ENCODE measurements around the gene AKAP14.
A peak's percentile ranks its signal among the peaks of the same experiment; 100 is the strongest.
"Not testable (repeated sequence)": the region's sequence is repeated elsewhere in the genome, so short reads cannot be mapped to it uniquely, and the experiment has no call there.

Gene AKAP14

DNA sequence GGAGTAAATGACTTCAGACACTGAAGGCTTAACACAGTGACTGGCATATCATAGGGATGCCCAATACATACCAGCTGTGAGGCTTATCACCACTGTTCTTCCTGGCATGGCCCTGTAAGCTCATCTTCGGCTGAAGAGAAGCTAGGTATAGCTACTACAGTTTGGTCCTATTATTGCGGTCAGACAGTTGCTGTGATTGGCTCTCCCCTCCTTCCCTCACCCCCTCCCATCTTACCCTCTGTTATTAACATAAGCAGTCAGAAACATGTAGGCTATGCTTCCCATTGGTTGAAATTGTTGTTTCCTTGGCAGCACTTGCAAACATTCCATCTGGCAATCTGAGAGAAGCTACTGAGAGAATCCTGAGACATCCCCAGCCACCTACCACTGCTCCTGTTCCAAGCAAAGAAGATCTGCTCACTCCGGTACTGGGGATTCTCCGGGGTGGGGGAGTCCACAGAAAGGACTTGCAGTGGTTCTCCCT is at the start of gene AKAP14:
TSS of gene AKAP14 (plus strand) at position 51 of the 484 bp plus-strand sequence. CDS start 7,331 bp downstream, outside the sequence.
- no peak for DNase-seq

- DNase-seq: peak; percentile 99
These were observed 43.0 kb upstream of the AKAP14 start, which contains the start of gene UPF3B for GRCh38 chrX:119852382-119853353. Gene UPF3B (minus strand): TSS chrX:119852963. CDS start chrX:119852928, 35 bp downstream.

DNA sequence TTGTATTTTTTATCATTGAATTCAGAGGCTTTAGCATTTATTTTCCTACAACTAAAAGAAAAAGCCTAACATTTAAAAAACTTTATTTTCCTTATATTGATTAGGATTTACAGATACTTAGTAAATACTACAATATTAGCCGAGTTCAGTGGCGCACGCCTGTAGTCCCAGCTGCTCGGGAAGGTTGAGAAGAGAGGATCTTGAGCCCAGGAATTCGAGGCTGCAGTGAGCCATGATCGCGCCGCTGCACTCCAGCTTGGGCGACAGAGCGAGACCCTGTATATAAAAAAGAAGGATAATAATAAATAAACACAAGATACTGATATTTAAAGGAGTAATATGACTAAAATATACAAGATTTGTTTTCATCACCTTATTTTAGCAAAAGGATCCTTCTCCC is 42.2 kb upstream of the AKAP14 start:
- DNase-seq: no peak

DNA sequence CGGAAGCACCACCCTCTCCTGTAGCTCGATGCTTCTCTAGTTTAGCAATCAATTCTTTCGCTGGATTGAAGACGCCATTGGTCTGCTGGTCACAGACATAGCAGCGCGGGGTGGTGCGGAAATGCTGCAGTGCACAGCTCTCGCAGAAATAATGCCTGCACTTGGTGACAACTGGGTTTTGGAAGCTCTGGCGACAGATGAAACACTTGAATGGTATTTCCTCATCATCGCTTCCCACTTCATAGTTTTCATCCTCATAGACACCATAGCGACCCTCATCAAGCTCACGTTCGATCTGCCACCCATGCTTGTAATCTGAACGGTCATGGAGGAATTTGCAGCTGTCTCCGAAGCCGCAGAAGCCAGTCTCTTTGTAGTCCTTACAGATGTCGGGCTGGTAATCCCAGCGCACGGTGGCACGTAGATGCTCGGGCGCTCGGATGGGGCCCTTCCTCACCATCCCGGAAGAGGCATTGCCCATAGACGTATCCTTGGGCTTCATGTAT is 25.0 kb upstream of the AKAP14 start:
- DNase-seq: peak; percentile 22

- DNase-seq: no peak
These were observed 24.5 kb upstream of the AKAP14 start for GRCh38 chrX:119871245-119871598.

GRCh38 chrX:119871599-119872395 is 23.9 kb upstream of the AKAP14 start, which contains the start of the genes NDUFA1 and RNF113A:
Gene NDUFA1 (plus strand): TSS chrX:119871832. CDS start chrX:119871912, 80 bp downstream.
Gene RNF113A (minus strand): TSS chrX:119871733. CDS start chrX:119871613, 120 bp downstream.
- DNase-seq: peak; percentile 91

- DNase-seq: no peak
These were observed 17.0 kb upstream of the AKAP14 start for GRCh38 chrX:119878740-119879139.

DNA sequence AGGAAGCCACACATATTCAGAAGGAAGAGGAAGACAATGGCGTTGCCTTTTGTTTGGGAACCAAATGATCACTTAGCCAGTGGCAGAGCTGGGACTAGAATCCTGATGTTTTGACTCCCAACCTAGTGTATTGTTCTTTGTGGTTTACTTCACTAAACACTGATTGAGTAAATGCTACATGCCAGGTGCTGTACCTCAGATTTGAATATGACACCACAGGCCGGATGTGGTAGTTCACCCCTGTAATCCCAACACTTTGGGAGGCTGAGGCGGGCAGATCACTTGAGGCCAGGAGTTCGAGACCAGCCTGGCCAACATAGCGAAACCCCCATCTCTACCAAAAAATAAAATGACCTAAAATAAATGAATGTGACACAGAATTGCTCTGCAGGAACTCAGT is 15.6 kb upstream of the AKAP14 start:
- DNase-seq: no peak

DNA sequence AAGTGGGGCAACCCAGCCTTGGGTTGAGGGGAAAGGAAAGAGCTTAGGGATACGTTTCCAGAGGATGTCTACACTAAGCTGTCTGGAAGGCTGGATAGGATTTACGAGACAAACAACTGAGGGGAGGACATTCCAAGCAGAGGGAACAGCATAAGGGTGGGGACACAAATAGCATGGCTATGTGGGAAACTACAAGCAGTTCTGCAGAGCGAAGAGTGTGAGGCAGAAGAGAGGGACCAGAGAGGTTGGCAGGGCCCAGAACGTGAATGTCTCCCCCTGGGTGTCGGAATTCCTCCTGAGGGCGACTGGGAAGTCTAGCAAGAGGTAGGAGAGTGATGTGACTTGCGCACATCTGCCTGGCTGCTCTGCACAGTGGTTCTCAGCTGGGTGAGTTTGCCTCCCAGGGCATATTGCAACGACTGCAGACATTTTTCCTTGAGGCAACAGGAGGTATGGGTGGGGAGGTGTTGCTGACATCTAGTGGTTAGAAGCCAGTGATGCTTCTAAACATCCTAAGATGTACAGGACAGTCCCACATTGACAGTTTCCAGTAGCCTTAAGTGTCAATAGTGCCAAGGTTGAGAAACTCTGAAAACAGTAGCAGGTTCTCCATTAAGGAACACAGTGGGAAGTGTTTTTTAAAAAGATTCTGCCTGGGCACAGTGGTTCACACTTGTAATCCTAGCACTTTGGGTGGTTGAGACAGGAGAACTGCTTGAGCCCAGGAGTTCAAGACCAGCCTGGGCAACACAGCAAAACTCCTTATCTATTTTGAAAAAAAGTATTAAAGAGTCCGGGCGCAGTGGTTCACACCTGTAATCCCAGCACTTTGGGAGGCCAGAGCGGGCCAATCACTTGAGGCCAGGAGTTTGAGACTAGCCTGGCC is 14.9 kb upstream of the AKAP14 start:
- peak; percentile 42 for DNase-seq

DNA sequence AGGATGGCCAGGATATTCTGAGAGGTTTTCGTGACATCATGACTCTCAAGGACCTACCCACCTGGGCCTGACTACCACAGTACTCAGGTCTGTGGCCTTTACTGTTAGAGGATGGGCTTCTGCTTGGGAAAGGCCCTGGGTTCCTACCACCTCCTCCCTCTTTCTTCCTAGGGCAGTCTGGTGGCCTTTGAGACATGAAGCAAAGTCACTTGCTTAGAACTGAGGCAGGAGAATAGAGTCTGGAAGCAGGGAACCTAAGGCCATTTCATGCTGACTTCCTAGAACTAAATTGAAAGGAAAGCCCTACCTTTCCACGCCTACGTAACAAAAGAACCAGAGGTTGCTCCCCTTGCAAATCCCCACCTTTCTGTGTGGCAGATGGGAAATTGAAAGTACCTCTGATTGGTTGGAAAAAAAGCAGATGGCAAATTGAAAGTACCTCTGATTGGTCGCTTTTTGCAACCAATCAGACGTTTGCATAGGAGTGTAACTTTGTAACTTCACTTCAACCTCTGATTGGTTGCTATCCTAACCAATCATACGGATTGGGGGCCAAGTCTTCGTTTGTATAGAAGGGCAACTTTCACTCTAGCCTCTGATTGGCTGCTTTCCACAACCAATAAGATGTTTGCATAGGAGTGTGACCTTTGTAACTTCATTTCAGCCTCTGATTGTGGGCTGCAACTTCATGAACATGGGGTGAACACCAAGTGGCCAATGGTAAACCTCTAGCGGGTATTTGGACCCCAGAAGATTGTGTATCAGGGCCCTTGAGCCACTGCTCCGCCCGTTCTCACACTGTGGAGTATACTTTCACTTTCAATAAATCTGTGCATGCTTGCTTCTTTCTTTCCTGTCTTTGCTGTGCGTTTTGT is 9.9 kb upstream of the AKAP14 start:
- no peak for DNase-seq

- peak; percentile 11 for DNase-seq
These were observed 7.8 kb upstream of the AKAP14 start for GRCh38 chrX:119887721-119888425.

- DNase-seq: not testable (repeated sequence)
These were observed 5.1 kb upstream of the AKAP14 start for GRCh38 chrX:119890626-119891025.

DNA sequence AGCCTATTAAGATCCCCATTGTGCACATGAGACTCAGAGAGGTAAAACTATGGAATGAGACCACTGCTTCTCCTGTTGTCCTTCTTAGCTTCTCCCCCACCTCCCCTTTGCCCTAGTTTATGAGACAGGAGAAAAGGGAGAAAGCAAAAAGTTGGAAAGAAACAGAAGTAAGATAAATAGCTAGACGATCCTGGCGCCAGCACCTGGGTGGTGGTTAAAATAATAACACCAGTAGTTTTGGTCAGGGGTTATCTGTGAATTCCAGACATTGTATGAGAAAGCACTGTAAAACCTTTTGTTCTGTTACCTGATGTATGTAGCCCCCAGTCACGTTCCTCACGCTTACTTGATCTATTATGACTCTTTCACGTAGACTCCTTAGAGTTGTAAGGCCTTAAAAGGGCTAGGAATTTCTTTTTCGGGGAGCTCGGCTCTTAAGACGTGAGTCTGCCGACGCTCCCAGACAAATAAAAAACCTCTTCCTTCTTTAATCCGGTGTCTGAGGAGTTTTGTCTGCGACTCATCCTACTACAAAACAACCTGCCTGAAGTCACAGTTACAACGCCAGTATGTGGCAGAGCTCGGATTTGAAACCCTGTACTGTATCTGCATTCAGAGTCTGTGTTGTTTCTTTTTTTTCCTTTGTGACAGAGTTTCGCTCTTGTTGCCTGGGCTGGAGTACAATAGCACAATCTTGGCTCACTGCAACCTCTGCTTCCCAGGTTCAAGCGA is 3.6 kb upstream of the AKAP14 start:
- DNase-seq: not testable (repeated sequence)

DNA sequence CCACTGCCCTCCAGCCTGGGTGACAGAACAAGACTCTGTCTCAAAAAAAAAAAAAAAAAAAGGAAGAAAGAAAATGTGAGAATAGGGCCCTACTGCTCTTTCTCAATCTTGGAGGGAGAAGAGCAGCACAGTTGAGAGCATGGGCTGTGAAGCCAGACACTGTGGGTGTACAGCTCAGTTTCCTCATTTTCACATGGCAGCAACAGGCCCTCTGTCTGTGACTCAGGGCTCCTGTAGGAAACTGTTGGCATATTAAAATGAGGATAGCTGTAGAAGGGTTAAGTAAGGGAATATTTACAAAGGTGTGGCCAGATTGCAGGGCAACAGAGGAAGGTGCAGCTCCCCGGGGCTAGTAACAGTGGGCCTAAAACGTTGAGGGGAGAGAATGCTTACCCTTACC is 3.4 kb downstream of the AKAP14 start:
- DNase-seq: no peak

DNA sequence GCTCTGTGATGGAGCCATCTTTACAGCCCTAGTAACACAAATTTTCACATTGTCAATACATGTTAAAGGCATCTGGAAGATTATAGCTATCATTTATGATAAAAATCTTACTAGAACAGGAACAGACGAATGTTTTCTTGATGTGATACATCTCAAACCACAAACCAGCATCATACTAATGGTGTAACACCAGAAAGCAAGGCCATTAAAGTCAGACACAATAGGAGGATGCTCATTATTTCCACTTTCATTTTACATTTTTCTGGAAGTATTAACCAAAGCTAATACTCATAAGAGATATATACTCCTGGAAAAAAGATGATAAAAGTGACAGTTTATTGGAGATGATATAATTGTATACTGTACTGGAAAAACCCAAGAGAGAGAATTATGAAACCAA is 5.3 kb downstream of the AKAP14 start:
- no peak for DNase-seq

- DNase-seq: no peak
These were observed 20.6 kb downstream of the AKAP14 start for GRCh38 chrX:119916310-119916709.

GRCh38 chrX:119917877-119918276 is 22.2 kb downstream of the AKAP14 start:
- no peak for DNase-seq

GRCh38 chrX:119919835-119920585 is 24.3 kb downstream of the AKAP14 start:
- DNase-seq: no peak

DNA sequence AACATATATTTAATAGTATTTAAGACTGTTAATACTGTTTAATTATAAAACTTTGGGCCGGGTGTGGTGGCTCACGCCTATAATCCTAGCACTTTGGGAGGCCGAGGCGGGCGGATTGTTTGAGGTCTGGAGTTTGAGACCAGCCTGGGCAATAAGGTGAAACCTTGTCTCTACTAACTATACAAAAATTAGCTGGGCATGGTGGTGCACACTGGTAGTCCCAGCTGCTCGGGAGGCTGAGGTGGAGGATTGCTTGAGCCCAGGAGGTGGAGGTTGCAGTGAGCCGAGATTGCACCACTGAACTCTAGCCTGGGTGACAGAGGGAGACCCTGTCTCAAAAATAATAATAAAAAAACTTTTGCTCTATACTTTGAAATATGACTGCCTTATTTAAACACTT is 26.7 kb downstream of the AKAP14 start:
- not testable (repeated sequence) for DNase-seq

All from NCI-H1092 treated with DMSO at 0.1 percent for 48 hours (cell line).